HEK293 (cell line): ENCODE measurements around the gene PLEKHG4B.

Experiments used
- CTCF ChIA-PET: fragments of 350-600 bp; formaldehyde crosslinking; extraction: SDS; loops from one replicate; lab custom pipeline; 2021; ENCODE audit warnings: antibody characterized with exemption; lab: Yijun Ruan, JAX
- POLR2A ChIA-PET: fragments of 300-600 bp; formaldehyde crosslinking; extraction: SDS; loops from one replicate; lab custom pipeline; 2020; ENCODE audit warnings: antibody characterized with exemption, inconsistent platforms; lab: Yijun Ruan, JAX
- H3K27ac ChIP-seq: fragments of 200-500 bp; sonication (Bioruptor generic); 2 replicates; pipeline ENCODE4 v1.5.1; 2014; ENCODE audit warnings: low read depth, low read length, control low read depth, inconsistent platforms; ENCODE audit errors: extremely low read depth
- H3K36me3 ChIP-seq, 2 experiments: fragments of 200-500 bp in 1 of 2; sonication (Bioruptor generic) in 1 of 2; 1 replicate in 1 of 2; 2 replicates in 1 of 2; pipeline ENCODE4 v1.5.1; 2014 to 2017; ENCODE audit warnings: inconsistent platforms in 2 of 2, low read length in 2 of 2; ENCODE audit not compliant: control insufficient read depth in 2 of 2, insufficient read depth in 1 of 2
- H3K4me1 ChIP-seq: fragments of 200-500 bp; sonication (Bioruptor generic); 2 replicates; pipeline ENCODE4 v1.5.1; 2014; ENCODE audit warnings: mild to moderate bottlenecking, low read length, inconsistent platforms; ENCODE audit not compliant: control insufficient read depth, insufficient read depth
- H3K4me3 ChIP-seq: 2 replicates; pipeline ENCODE4 v1.5.1; 2011; ENCODE audit warnings: low read depth, mild to moderate bottlenecking, control low read depth, low read length, moderate library complexity
- H3K9me3 ChIP-seq: fragments of 200-500 bp; sonication (Bioruptor generic); 2 replicates; pipeline ENCODE4 v1.5.1; 2014; ENCODE audit warnings: low read depth, low read length, inconsistent platforms; ENCODE audit not compliant: control insufficient read depth, insufficient read depth
- GLIS1 ChIP-seq: fragments of 450-650 bp; formaldehyde crosslinking; IDR thresholded peaks from 2 replicates; pipeline ENCODE4 v1.5.1; 2016; ENCODE audit warnings: missing biosample characterization, missing genetic modification characterization
- GLIS2 ChIP-seq: fragments of 450-650 bp; formaldehyde crosslinking; IDR thresholded peaks from 2 replicates; pipeline ENCODE4 v1.5.1; 2016; ENCODE audit warnings: missing biosample characterization, missing genetic modification characterization
- KLF7 ChIP-seq: fragments of 450-650 bp; formaldehyde crosslinking; IDR thresholded peaks from 2 replicates; pipeline ENCODE4 v1.5.1; 2016; ENCODE audit warnings: missing biosample characterization, missing genetic modification characterization, borderline replicate concordance
- PRDM1 ChIP-seq: fragments of 450-650 bp; formaldehyde crosslinking; IDR thresholded peaks from 2 replicates; pipeline ENCODE4; 2016; ENCODE audit warnings: missing biosample characterization, missing genetic modification characterization
- ZBTB17 ChIP-seq: fragments of 450-650 bp; formaldehyde crosslinking; IDR thresholded peaks from 2 replicates; pipeline ENCODE4 v1.5.1; 2016; ENCODE audit warnings: missing biosample characterization, missing genetic modification characterization
- ZBTB20 ChIP-seq: fragments of 450-650 bp; formaldehyde crosslinking; IDR thresholded peaks from 2 replicates; pipeline ENCODE4 v1.5.1; 2016; ENCODE audit warnings: missing biosample characterization, missing genetic modification characterization
- ZBTB21 ChIP-seq: fragments of 450-650 bp; formaldehyde crosslinking; IDR thresholded peaks from 2 replicates; pipeline ENCODE4 v1.5.1; 2017; ENCODE audit warnings: missing biosample characterization, missing genetic modification characterization
- ZBTB48 ChIP-seq: fragments of 450-650 bp; formaldehyde crosslinking; IDR thresholded peaks from 2 replicates; pipeline ENCODE4 v1.5.1; 2016; ENCODE audit warnings: missing biosample characterization, missing genetic modification characterization
- ZEB2 ChIP-seq: fragments of 450-650 bp; formaldehyde crosslinking; IDR thresholded peaks from 2 replicates; pipeline ENCODE4 v1.5.1; 2016; ENCODE audit warnings: missing biosample characterization, missing genetic modification characterization
- ZNF121 ChIP-seq: fragments of 450-650 bp; formaldehyde crosslinking; IDR thresholded peaks from 2 replicates; pipeline ENCODE4 v1.5.1; 2016; ENCODE audit warnings: missing biosample characterization, missing genetic modification characterization
- ZNF175 ChIP-seq: fragments of 450-650 bp; formaldehyde crosslinking; IDR thresholded peaks from 2 replicates; pipeline ENCODE4 v1.5.1; 2016; ENCODE audit warnings: missing biosample characterization, missing genetic modification characterization
- ZNF324 ChIP-seq: fragments of 450-650 bp; formaldehyde crosslinking; IDR thresholded peaks from 2 replicates; pipeline ENCODE4 v1.5.1; 2016; ENCODE audit warnings: missing biosample characterization, missing genetic modification characterization
- ZNF549 ChIP-seq: fragments of 450-650 bp; IDR thresholded peaks from 2 replicates; pipeline ENCODE4 v1.5.1; 2018; ENCODE audit warnings: missing biosample characterization, missing genetic modification characterization, mild to moderate bottlenecking, inconsistent platforms, moderate library complexity
- ZNF658 ChIP-seq: fragments of 450-650 bp; formaldehyde crosslinking; IDR thresholded peaks from 2 replicates; pipeline ENCODE4; 2016; ENCODE audit warnings: missing biosample characterization, missing genetic modification characterization
- ZNF707 ChIP-seq: fragments of 450-650 bp; formaldehyde crosslinking; IDR thresholded peaks from 2 replicates; pipeline ENCODE4 v1.5.1; 2016; ENCODE audit warnings: missing biosample characterization, missing genetic modification characterization
- ZNF747 ChIP-seq: fragments of 450-650 bp; formaldehyde crosslinking; IDR thresholded peaks from 2 replicates; pipeline ENCODE4 v1.5.1; 2016; ENCODE audit warnings: missing biosample characterization, missing genetic modification characterization
- ZNF76 ChIP-seq: fragments of 450-650 bp; formaldehyde crosslinking; IDR thresholded peaks from 2 replicates; pipeline ENCODE4; 2016; ENCODE audit warnings: low read depth, missing biosample characterization, missing genetic modification characterization, borderline replicate concordance
- ZNF791 ChIP-seq: fragments of 450-650 bp; formaldehyde crosslinking; IDR thresholded peaks from 2 replicates; pipeline ENCODE4 v1.5.1; 2016; ENCODE audit warnings: missing biosample characterization, missing genetic modification characterization
- ZSCAN16 ChIP-seq: fragments of 450-650 bp; formaldehyde crosslinking; IDR thresholded peaks from 2 replicates; pipeline ENCODE4 v1.5.1; 2016; ENCODE audit warnings: missing biosample characterization, missing genetic modification characterization
- TF ChIP-seq, protein P1 (sequence below): fragments of 450-650 bp; formaldehyde crosslinking; IDR thresholded peaks from 2 replicates; pipeline ENCODE4 v1.5.1; 2016; ENCODE audit warnings: missing biosample characterization, missing genetic modification characterization
- TF ChIP-seq, protein P2 (sequence below): fragments of 450-650 bp; formaldehyde crosslinking; IDR thresholded peaks from 2 replicates; pipeline ENCODE4 v1.5.1; 2016; ENCODE audit warnings: missing biosample characterization, missing genetic modification characterization

PLEKHG4B gene

DNA sequence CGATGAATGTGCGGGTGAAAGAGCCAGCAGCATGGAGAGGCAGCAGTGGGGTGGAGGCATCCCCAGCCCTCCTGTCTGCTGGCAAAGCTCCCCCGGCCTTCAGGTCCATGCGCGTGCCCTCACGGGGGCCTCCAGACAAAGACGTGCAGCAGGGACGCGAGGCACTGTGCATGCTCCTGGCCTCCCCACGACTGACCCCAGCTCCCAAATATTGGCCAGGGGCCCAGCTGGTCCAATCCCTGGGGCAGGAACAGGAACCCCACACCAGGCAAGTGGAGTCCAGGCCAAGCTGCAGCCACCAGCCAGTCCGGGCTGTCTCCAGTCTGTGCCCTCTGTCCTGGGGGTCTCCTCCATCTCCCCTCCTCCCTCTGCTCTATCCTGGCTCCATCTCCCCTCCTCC, 65.8 kb downstream of the PLEKHG4B start:
- no peak overlapping the region for H3K27ac ChIP-seq
- H3K4me1 ChIP-seq = no peaks in the 10 kb centered on the region
- TF ChIP-seq ZBTB48 (tag by site-specific recombination) = no peak
- no peak overlapping the region for H3K4me3 ChIP-seq
- peaks cover 0 to 3% of the 10 kb centered on the region in 2 experiments; a peak in 2 of 3 replicates for H3K36me3 ChIP-seq
- ChIA-PET POLR2A (no interaction called here), CTCF (no interaction called here)
- no peaks in the 10 kb centered on the region for H3K9me3 ChIP-seq

DNA sequence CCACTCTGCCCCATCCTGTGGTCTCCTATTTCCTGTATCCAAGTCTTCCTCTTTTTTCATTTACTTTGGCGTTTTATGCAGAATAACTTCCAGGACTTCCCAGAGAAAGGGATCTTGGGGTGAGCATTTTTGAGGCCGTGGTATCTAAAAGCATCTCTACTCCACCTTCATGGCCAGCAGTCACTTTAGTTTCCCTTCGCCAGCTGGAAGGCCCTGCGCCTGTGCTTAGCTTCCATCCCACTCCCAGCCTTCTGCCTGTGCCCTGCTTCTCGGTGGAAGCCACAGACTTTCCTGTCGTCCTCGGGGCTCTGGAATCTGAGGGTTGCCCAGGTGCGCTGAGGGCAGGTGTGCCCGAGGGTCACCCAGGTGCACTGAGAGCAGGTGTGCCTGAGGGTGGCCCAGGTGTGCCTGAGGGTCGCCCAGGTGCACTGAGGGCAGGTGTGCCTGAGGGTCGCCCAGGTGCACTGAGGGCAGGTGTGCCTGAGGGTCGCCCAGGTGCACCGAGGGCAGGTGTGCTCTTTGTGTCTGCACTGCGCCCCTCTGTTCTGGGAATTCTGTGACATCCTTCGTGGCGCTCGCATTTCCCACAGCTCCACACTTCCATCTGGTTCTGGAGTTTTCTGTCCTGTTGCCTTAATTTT, 67.0 kb downstream of the PLEKHG4B start:
- TF ChIP-seq KLF7 (tag by site-specific recombination) (no peak), ZNF658 (tag by site-specific recombination) (no peak), ZNF324 (tag by site-specific recombination) (no peak), ZNF549 (no peak), ZBTB20 (tag by site-specific recombination) (no peak), ZNF791 (tag by site-specific recombination) (no peak), ZEB2 (tag by site-specific recombination) (peak; percentile 75), ZBTB17 (tag by site-specific recombination) (no peak)
- Histone ChIP-seq H3K27ac (no peak overlapping the region), H3K36me3 (peaks cover 0 to 3% of the 10 kb centered on the region in 2 experiments; a peak in 2 of 3 replicates), H3K4me3 (no peak overlapping the region), H3K9me3 (no peaks in the 10 kb centered on the region), H3K4me1 (no peaks in the 10 kb centered on the region)
- POLR2A ChIA-PET = no interaction called here
- CTCF ChIA-PET = no interaction called here

DNA sequence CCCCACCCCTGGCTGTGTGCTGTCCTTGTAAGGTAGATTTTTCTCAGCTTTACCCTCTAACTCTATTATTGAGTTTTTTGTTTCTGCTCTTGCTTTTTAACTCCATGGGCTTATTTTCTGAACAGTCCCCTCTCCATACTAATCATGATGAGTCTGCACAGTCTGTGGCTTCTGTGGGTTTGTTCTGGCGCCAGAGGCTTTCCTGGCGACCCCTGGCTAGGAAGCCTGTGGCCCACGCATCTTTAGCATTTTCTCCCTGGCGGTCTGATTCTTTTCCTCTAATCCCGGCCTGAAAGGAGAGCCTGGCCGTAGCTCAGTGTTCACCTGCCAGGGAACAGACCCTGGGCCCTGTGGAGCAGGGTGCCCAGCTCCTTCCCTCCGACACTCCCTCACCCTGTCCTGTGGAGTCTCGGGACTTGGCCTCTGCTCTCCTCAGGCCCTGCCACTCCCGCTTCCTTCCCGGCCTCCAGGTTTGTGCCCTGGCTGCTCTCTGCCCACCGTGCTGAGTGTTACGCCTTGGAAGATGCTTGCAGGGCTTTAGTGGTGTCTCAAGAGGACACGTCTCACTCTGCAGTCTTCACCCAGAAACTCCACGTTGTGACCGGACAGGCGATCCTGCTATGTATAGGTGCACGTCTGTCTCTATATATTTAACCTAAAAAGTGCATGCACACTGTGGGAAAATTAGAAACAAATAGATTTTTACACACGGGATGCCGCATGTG, 67.6 kb downstream of the PLEKHG4B start:
- TF ChIP-seq, protein P1, sequence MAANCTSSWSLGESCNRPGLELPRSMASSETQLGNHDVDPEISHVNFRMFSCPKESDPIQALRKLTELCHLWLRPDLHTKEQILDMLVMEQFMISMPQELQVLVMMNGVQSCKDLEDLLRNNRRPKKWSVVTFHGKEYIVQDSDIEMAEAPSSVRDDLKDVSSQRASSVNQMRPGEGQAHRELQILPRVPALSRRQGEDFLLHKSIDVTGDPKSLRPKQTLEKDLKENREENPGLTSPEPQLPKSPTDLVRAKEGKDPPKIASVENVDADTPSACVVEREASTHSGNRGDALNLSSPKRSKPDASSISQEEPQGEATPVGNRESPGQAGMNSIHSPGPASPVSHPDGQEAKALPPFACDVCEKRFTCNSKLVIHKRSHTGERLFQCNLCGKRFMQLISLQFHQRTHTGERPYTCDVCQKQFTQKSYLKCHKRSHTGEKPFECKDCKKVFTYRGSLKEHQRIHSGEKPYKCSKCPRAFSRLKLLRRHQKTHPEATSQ (tag by site-specific recombination) = no peak
- no peak for TF ChIP-seq ZNF747 (tag by site-specific recombination)
- no peak for TF ChIP-seq GLIS1
- TF ChIP-seq, protein P2, sequence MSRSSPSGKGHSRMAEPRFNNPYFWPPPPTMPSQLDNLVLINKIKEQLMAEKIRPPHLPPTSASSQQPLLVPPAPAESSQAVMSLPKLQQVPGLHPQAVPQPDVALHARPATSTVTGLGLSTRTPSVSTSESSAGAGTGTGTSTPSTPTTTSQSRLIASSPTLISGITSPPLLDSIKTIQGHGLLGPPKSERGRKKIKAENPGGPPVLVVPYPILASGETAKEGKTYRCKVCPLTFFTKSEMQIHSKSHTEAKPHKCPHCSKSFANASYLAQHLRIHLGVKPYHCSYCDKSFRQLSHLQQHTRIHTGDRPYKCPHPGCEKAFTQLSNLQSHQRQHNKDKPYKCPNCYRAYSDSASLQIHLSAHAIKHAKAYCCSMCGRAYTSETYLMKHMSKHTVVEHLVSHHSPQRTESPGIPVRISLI (tag by site-specific recombination) = no peak
- no peak for TF ChIP-seq GLIS2
- no peak for TF ChIP-seq ZSCAN16
- TF ChIP-seq ZNF707 = no peak
- TF ChIP-seq ZNF121 = no peak
- no peak for TF ChIP-seq PRDM1 (tag by site-specific recombination)
- no peak for TF ChIP-seq ZNF175 (tag by site-specific recombination)
- TF ChIP-seq ZNF76 (tag by site-specific recombination) = no peak
- no peak for TF ChIP-seq ZBTB21
- Histone ChIP-seq H3K27ac (no peak overlapping the region), H3K36me3 (peaks cover 0 to 3% of the 10 kb centered on the region in 2 experiments; a peak in 1 of 3 replicates), H3K4me3 (no peak overlapping the region), H3K4me1 (no peaks in the 10 kb centered on the region), H3K9me3 (no peaks in the 10 kb centered on the region)
- ChIA-PET POLR2A (no interaction called here), CTCF (no interaction called here)
